ENCODE measurements around the gene CDV3.

CDV3 gene

DNA sequence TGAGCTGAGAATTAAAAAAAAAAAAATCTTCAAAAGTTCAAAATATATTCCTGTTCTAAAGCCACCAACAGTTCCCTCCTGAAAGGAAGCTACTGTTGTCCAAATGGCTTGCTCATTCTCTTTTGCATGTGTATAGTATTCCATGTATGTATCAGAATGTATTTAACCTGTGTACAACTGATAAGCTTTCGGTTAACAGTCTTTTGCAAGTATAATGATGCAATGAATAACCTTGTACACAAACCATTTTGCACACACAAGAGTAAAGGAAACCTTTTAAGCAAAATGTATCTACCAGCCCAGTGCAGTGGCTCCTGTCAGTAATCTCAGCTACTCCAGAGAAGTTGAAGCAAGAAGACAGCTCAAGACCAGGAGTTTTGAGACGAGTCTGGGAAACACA, 55.7 kb downstream of the CDV3 start:
- TF ChIP-seq TAF1 (IDR thresholded peaks at IDR 0.05; ENCODE audit: borderline replicate concordance, insufficient read depth, low read length) (no peak), FOXP2 (optimal IDR thresholded peaks at IDR 0.05; ENCODE audit: borderline replicate concordance, extremely low read depth, extremely low read length, insufficient read depth) (no peak), POLR2AphosphoS5 (IDR thresholded peaks at IDR 0.05; ENCODE audit: low read depth, low read length) (no peak), SIN3A (IDR thresholded peaks at IDR 0.05; ENCODE audit: borderline replicate concordance, insufficient read depth, low read length) (no peak)
- TF ChIP-seq, protein P1, sequence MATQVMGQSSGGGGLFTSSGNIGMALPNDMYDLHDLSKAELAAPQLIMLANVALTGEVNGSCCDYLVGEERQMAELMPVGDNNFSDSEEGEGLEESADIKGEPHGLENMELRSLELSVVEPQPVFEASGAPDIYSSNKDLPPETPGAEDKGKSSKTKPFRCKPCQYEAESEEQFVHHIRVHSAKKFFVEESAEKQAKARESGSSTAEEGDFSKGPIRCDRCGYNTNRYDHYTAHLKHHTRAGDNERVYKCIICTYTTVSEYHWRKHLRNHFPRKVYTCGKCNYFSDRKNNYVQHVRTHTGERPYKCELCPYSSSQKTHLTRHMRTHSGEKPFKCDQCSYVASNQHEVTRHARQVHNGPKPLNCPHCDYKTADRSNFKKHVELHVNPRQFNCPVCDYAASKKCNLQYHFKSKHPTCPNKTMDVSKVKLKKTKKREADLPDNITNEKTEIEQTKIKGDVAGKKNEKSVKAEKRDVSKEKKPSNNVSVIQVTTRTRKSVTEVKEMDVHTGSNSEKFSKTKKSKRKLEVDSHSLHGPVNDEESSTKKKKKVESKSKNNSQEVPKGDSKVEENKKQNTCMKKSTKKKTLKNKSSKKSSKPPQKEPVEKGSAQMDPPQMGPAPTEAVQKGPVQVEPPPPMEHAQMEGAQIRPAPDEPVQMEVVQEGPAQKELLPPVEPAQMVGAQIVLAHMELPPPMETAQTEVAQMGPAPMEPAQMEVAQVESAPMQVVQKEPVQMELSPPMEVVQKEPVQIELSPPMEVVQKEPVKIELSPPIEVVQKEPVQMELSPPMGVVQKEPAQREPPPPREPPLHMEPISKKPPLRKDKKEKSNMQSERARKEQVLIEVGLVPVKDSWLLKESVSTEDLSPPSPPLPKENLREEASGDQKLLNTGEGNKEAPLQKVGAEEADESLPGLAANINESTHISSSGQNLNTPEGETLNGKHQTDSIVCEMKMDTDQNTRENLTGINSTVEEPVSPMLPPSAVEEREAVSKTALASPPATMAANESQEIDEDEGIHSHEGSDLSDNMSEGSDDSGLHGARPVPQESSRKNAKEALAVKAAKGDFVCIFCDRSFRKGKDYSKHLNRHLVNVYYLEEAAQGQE (IDR thresholded peaks at IDR 0.05; ENCODE audit: insufficient read depth in 1 of 2, low read depth in 2 of 2, low read length in 2 of 2): no peak

DNA sequence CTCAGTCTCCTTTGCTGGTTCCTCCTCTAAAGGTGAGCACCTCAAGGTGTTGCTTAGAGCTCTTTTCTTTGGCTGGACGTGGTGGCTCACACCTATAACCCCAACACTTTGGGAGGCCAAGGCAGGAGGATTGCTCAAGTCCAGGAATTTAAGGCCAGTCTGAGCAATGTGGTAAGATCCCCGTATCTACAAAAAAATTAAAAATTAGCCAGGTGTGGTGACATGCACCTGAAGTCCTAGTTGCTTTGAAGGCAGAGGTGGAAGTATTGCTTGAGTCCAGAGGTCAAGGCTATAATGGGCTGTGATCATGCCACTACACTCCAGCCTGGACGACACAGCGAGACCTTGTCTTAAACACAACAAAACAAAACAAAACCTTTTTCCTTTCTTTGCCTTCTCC, 60.0 kb downstream of the CDV3 start:
- no peak for TF ChIP-seq FOXP2 (optimal IDR thresholded peaks at IDR 0.05; ENCODE audit: borderline replicate concordance, extremely low read depth, extremely low read length, insufficient read depth)
- TF ChIP-seq, protein P1 (IDR thresholded peaks at IDR 0.05; ENCODE audit: insufficient read depth in 1 of 2, low read depth in 2 of 2, low read length in 2 of 2): no peak
- TF ChIP-seq TAF1 (IDR thresholded peaks at IDR 0.05; ENCODE audit: borderline replicate concordance, insufficient read depth, low read length): no peak
- TF ChIP-seq POLR2AphosphoS5 (IDR thresholded peaks at IDR 0.05; ENCODE audit: low read depth, low read length): no peak
- TF ChIP-seq SIN3A (IDR thresholded peaks at IDR 0.05; ENCODE audit: borderline replicate concordance, insufficient read depth, low read length): no peak

Measured in PFSK-1 (cell line).